Activated B cell treated with CpG ODN at 0.5 μM for 24 hours (primary cell): ENCODE data around the gene SERINC2. TPM values are rescaled to one million over a fixed set of nuclear protein-coding genes. Genes with fewer than 3 reads are reported as not detected.
A peak's percentile ranks its signal among the peaks of the same experiment; 100 is the strongest.

Experiments
- ATAC-seq: fragments of 200-7000 bp; cut with Tn5 transposase; one replicate; pipeline ENCODE4 v1.10.0; 2021; ENCODE audit warnings: low read depth, mild to moderate bottlenecking, moderate library complexity
- CTCF ChIA-PET: fragments of 350-600 bp; sonication (Branson Sonifier 250); formaldehyde crosslinking; loops from one replicate; lab custom pipeline; 2021; ENCODE audit warnings: antibody characterized with exemption; lab: Charles Lee
- POLR2A ChIA-PET: fragments of 350-600 bp; sonication (Branson Sonifier 250); formaldehyde crosslinking; loops from one replicate; lab custom pipeline; 2021; ENCODE audit warnings: antibody characterized with exemption; lab: Charles Lee
- DNase-seq: peaks from one replicate; pipeline ENCODE4 v3.0.0; 2022
- H3K27ac Mint-ChIP-seq: one replicate; pipeline ENCODE4 v1.8.0; 2020; ENCODE audit warnings: mixed read lengths
- H3K27me3 Mint-ChIP-seq: one replicate; pipeline ENCODE4 v1.8.0; 2021; ENCODE audit warnings: mixed read lengths
- H3K36me3 Mint-ChIP-seq: one replicate; pipeline ENCODE4 v1.8.0; 2021; ENCODE audit warnings: low read depth, mixed read lengths
- H3K4me1 Mint-ChIP-seq: one replicate; pipeline ENCODE4 v1.8.0; 2021; ENCODE audit warnings: mixed read lengths
- H3K4me3 Mint-ChIP-seq: one replicate; pipeline ENCODE4 v1.8.0; 2020; ENCODE audit warnings: mild to moderate bottlenecking, mixed read lengths
- H3K9me3 Mint-ChIP-seq: one replicate; pipeline ENCODE4 v1.8.0; 2020; ENCODE audit warnings: mixed read lengths
- intact Hi-C: fragments of 100-400 bp; cut with micrococcal nuclease; formaldehyde crosslinking; loops from one replicate; pipeline ENCODE4 v1.15.1; 2024
- total RNA-seq: library from RNA; stranded (reverse); gene quantifications from 2 replicates; pipeline ENCODE4 v1.2.3, GENCODE V29; 2022
- TF ChIP-seq, protein P1 (sequence below): fragments of 200-600 bp; IDR thresholded peaks from one replicate; pipeline ENCODE4 v1.8.0; 2022; ENCODE audit warnings: antibody characterized with exemption, mild to moderate bottlenecking

SERINC2 gene
- total RNA-seq, 1 donor from 2014 or later = 0.11 TPM

DNA sequence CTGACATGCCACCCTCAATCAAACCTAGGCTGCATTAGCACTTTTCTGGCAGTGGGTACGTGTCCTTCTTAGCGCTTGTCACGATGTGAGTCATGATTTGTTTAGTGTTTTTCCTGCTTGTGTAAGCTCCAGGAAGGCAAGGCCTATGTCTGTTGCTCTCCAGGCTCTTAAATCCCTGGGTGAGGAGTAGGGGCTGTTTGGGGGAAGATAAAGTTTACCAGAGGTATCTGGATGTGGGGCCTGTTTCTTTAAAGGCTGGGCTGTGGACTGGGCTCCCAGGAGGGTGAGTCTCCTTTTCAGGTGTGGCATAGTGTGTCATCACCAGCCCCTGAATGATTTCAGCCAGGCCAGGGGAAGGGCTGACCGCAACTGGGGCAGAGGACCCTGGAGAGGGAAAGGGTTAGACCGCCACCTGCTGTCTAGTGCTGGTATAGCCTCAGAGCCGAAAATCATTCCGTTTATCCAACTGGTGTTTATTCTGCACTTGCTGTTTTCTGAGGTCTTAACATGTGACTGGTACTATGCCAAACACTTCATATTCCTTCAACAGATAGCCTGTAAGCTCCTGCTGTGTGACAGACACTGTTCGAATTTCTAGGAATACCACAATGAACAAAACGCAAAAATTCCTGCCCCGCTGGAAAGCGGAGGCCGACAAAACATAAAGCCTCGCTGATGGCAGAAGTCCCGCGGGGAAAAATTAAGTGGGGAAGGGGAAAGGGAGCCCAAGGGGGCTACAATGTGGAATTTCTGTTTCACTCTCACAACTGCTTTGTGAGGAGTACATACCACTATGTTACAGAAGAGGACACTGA lies 9.7 kb downstream of the SERINC2 start:
- intact Hi-C loops = loop anchor here (1.0 to 10.0 kb wide), 7 partner anchors 28 to 703 kb away; partner anchors contain the start of genes SNRNP40 and ZCCHC17
- ChIA-PET POLR2A (interaction anchor here (0.6 to 1.5 kb wide), 2 partner anchors 11 kb away, joined by 4 to 12 read pairs; no protein-coding TSS in a partner anchor), CTCF (interaction anchor here (0.9 to 7.2 kb wide), 6 partner anchors 8 to 622 kb away, joined by 3 to 60 read pairs (median 13); partner anchors contain the start of gene SERINC2)
- H3K4me1 Mint-ChIP-seq = peaks cover 25% of the 10 kb centered on the region
- TF ChIP-seq, protein P1, sequence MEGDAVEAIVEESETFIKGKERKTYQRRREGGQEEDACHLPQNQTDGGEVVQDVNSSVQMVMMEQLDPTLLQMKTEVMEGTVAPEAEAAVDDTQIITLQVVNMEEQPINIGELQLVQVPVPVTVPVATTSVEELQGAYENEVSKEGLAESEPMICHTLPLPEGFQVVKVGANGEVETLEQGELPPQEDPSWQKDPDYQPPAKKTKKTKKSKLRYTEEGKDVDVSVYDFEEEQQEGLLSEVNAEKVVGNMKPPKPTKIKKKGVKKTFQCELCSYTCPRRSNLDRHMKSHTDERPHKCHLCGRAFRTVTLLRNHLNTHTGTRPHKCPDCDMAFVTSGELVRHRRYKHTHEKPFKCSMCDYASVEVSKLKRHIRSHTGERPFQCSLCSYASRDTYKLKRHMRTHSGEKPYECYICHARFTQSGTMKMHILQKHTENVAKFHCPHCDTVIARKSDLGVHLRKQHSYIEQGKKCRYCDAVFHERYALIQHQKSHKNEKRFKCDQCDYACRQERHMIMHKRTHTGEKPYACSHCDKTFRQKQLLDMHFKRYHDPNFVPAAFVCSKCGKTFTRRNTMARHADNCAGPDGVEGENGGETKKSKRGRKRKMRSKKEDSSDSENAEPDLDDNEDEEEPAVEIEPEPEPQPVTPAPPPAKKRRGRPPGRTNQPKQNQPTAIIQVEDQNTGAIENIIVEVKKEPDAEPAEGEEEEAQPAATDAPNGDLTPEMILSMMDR = peak; percentile 78
- H3K36me3 Mint-ChIP-seq = no peaks in the 10 kb centered on the region
- peak overlapping the region; percentile 73 for H3K27ac Mint-ChIP-seq
- DNase-seq (peak; percentile 70), ATAC-seq (peak; percentile 53)
- no peaks in the 10 kb centered on the region for H3K9me3 Mint-ChIP-seq
- H3K4me3 Mint-ChIP-seq = peak overlapping the region; percentile 58
- no peaks in the 10 kb centered on the region for H3K27me3 Mint-ChIP-seq

DNA sequence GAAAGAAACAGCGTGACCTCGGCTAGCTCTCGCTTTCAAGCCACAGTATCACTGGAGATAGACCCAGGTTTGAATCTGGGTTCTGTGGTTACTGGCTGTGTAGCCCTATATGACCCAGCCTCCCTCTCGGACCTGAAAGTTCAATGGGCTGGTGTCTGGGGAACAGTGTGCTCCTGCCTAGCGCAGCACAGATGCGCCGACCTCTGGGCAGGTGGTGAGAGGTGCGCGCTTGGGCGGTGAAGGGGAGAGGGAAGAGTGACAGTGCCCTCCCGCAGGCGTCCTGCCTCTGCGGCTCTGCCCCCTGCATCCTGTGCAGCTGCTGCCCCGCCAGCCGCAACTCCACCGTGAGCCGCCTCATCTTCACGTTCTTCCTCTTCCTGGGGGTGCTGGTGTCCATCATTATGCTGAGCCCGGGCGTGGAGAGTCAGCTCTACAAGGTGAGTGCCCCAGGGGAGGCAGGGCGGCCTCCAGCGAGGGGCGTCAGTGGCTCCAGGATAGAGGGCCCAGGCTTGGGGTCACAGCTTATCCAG lies 10.5 kb downstream of the SERINC2 start:
- TF ChIP-seq, protein P1 = no peak
- Mint-ChIP-seq H3K27ac (peak overlapping the region; percentile 73), H3K27me3 (no peaks in the 10 kb centered on the region), H3K4me3 (peak overlapping the region; percentile 41), H3K4me1 (peaks cover 25% of the 10 kb centered on the region), H3K9me3 (no peaks in the 10 kb centered on the region), H3K36me3 (no peaks in the 10 kb centered on the region)
- intact Hi-C loops = loop anchor here (1.0 to 10.0 kb wide), 5 partner anchors 127 to 704 kb away; partner anchors contain the start of genes SNRNP40 and ZCCHC17
- CTCF ChIA-PET = interaction anchor here (0.9 to 7.2 kb wide), 4 partner anchors 9 to 240 kb away, joined by 4 to 60 read pairs (median 35); no protein-coding TSS in a partner anchor
- ATAC-seq (peak; percentile 89), DNase-seq (peak; percentile 65)
- POLR2A ChIA-PET = interaction anchor here (0.9 to 1.5 kb wide), 2 partner anchors 10 to 29 kb away, joined by 3 to 4 read pairs; no protein-coding TSS in a partner anchor

DNA sequence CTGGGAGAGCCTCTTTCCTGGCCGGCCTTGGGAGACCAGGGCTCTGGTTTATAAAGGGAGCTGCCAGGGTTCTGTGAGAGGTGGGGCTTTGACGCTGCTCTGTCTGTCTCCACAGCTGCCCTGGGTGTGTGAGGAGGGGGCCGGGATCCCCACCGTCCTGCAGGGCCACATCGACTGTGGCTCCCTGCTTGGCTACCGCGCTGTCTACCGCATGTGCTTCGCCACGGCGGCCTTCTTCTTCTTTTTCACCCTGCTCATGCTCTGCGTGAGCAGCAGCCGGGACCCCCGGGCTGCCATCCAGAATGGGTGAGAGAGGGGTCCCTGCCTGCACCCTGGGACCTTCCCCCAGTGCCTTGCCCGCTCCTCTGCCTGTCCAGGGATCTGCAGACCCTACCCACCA lies 11.6 kb downstream of the SERINC2 start:
- ChIA-PET CTCF (interaction anchor here (7.0 to 7.2 kb wide), 2 partner anchors 29 to 241 kb away, joined by 48 to 60 read pairs; no protein-coding TSS in a partner anchor), POLR2A (interaction anchor here (0.9 to 1.5 kb wide), 2 partner anchors 9 to 30 kb away, joined by 3 to 4 read pairs; no protein-coding TSS in a partner anchor)
- no peak overlapping the region for H3K4me3 Mint-ChIP-seq
- H3K4me1 Mint-ChIP-seq = peaks cover 25% of the 10 kb centered on the region
- H3K36me3 Mint-ChIP-seq = no peaks in the 10 kb centered on the region
- intact Hi-C loops = loop anchor here (5.0 to 10.0 kb wide), 2 partner anchors 360 to 642 kb away; no protein-coding TSS in a partner anchor
- ATAC-seq (no peak), DNase-seq (no peak)
- no peak overlapping the region for H3K27ac Mint-ChIP-seq
- no peaks in the 10 kb centered on the region for H3K9me3 Mint-ChIP-seq
- TF ChIP-seq, protein P1 = no peak
- H3K27me3 Mint-ChIP-seq = no peaks in the 10 kb centered on the region

DNA sequence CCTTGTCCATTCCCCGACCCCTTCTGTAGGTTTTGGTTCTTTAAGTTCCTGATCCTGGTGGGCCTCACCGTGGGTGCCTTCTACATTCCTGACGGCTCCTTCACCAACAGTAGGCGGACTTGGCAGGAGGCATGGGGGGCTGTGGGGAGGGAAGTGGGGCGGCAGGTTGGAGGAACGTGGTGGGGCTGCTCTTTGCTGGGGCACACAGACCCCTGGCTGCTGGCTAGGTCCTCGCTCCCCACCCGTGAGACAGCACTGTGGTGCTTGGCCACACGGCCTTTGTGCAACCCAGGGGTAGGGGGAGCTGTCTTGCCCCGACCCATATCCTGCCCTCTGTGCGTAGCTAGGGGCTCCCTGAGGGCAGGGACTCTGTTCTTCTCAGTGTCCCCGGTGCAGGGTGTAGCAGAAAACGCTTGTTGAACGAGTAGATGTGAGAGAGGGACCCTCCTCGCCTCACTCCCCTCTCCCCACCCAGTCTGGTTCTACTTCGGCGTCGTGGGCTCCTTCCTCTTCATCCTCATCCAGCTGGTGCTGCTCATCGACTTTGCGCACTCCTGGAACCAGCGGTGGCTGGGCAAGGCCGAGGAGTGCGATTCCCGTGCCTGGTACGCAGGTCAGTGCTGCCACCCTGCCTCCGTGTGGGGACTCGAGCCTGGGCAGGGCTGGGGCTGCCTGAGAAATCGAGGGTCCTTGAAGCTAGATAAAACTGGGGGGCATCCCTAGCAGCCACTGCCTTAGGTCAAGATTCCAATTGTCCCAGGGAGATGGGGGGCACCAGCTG lies 12.5 kb downstream of the SERINC2 start:
- Mint-ChIP-seq H3K4me1 (peaks cover 25% of the 10 kb centered on the region), H3K27me3 (no peaks in the 10 kb centered on the region), H3K9me3 (no peaks in the 10 kb centered on the region), H3K4me3 (no peak overlapping the region), H3K36me3 (no peaks in the 10 kb centered on the region), H3K27ac (no peak overlapping the region)
- CTCF ChIA-PET = no interaction called here
- TF ChIP-seq, protein P1 = no peak
- intact Hi-C loops = loop anchor here (10.0 kb wide), 1 partner anchor 359 kb away; no protein-coding TSS in a partner anchor
- DNase-seq (no peak), ATAC-seq (no peak)
- POLR2A ChIA-PET = interaction anchor here (0.5 kb wide), 1 partner anchor 87 kb away, joined by 4 read pairs; no protein-coding TSS in a partner anchor
